Panc1 (cell line): Measurements from ENCODE around the gene AMBRA1. TPM values are rescaled to one million over a fixed set of nuclear protein-coding genes. Genes with fewer than 3 reads are reported as not detected.

ENCODE experiments used
- ATAC-seq: fragments of 200-7000 bp; cut with Tn5 transposase; 2 replicates; pipeline ENCODE4 v1.9.1; 2020; ENCODE audit warnings: mild to moderate bottlenecking, moderate library complexity
- BruUV-seq: library from RNA; stranded (reverse); fragments of 400-500 nt; replicated peaks from 2 replicates; lab custom pipeline; 2021; lab: Mats Ljungman, UMichigan
- CTCF ChIA-PET: fragments of 300-600 bp; sonication (Branson Sonifier 250); formaldehyde crosslinking; loops from one replicate; lab custom pipeline; 2022; ENCODE audit warnings: antibody characterized with exemption; lab: Charles Lee
- POLR2A ChIA-PET: fragments of 300-600 bp; sonication (Branson Sonifier 250); formaldehyde crosslinking; loops from one replicate; lab custom pipeline; 2022; ENCODE audit warnings: antibody characterized with exemption; lab: Charles Lee
- DNase-seq: peaks from one replicate; pipeline ENCODE4 v3.0.0-alpha.2; 2010; ENCODE audit warnings: low read depth, low spot score
- H3K27ac ChIP-seq: 2 replicates; pipeline ENCODE4 v1.5.1; 2011; ENCODE audit warnings: mild to moderate bottlenecking, low read length, inconsistent platforms
- H3K27me3 ChIP-seq: fragments of 200-500 bp; sonication (Bioruptor generic); 2 replicates; pipeline ENCODE4 v1.6.0; 2014; ENCODE audit warnings: low read length, inconsistent platforms; ENCODE audit not compliant: control insufficient read depth, insufficient read depth
- H3K36me3 ChIP-seq: fragments of 200-500 bp; sonication (Bioruptor generic); 2 replicates; pipeline ENCODE4 v1.5.1; 2014; ENCODE audit warnings: inconsistent platforms, mild to moderate bottlenecking, low read length, moderate library complexity; ENCODE audit not compliant: control insufficient read depth, insufficient read depth
- H3K4me1 ChIP-seq: 2 replicates; pipeline ENCODE4 v1.5.1; 2011; ENCODE audit warnings: inconsistent platforms, mild to moderate bottlenecking, low read length, moderate library complexity; ENCODE audit not compliant: control insufficient read depth, insufficient read depth
- H3K4me3 ChIP-seq, 2 experiments: 2 replicates each; pipeline ENCODE4 v1.5.1; 2011 to 2012; ENCODE audit warnings: low read depth in 2 of 2, low read length in 2 of 2, mild to moderate bottlenecking in 2 of 2, inconsistent platforms in 1 of 2, moderate library complexity in 1 of 2
- H3K9me3 ChIP-seq: fragments of 200-500 bp; sonication (Bioruptor generic); 2 replicates; pipeline ENCODE4 v1.5.1; 2014; ENCODE audit warnings: low read depth, mild to moderate bottlenecking, inconsistent platforms, low read length, moderate library complexity; ENCODE audit not compliant: control insufficient read depth, insufficient read depth
- POLR2AphosphoS5 ChIP-seq: IDR thresholded peaks from 2 replicates; pipeline ENCODE4 v1.6.1; 2012; ENCODE audit warnings: mild to moderate bottlenecking, low read depth, low read length, moderate library complexity
- SIN3A ChIP-seq: IDR thresholded peaks from 2 replicates; pipeline ENCODE4 v1.6.1; 2012; ENCODE audit warnings: low read depth, mild to moderate bottlenecking, low read length, moderate library complexity, borderline replicate concordance; ENCODE audit not compliant: insufficient read depth
- TCF7L2 ChIP-seq: IDR thresholded peaks from 2 replicates; pipeline ENCODE4 v1.6.1; 2011; ENCODE audit warnings: mild to moderate bottlenecking, low read depth, low read length, inconsistent platforms
- in situ Hi-C: cut with HindIII; loops from 2 replicates; pipeline ENCODE4 v1.10.0; 2016; ENCODE audit warnings: low sequenced_read_pairs, low pct_unique_long_range_greater_than_20kb
- intact Hi-C: fragments of 100-400 bp; cut with micrococcal nuclease; formaldehyde crosslinking; loops from one replicate; pipeline ENCODE4 v1.10.0; 2022; ENCODE audit not compliant: unreplicated experiment
- total RNA-seq: library from RNA; stranded (reverse); gene quantifications from one replicate; pipeline ENCODE4 v1.2.1, GENCODE V29; 2021; ENCODE audit not compliant: unreplicated experiment
- TF ChIP-seq, protein P1 (sequence below): fragments of 450-650 bp; IDR thresholded peaks from 2 replicates; pipeline ENCODE4 v1.5.1; 2017; ENCODE audit warnings: mild to moderate bottlenecking
- TF ChIP-seq, protein P2 (sequence below), 2 experiments: IDR thresholded peaks; 2 replicates each; pipeline ENCODE4 v1.6.1; 2011 to 2012; ENCODE audit warnings: low read depth in 2 of 2, control low read depth in 1 of 2, low read length in 1 of 2, mild to moderate bottlenecking in 1 of 2, moderate library complexity in 1 of 2; ENCODE audit not compliant: insufficient read depth in 1 of 2

The AMBRA1 gene
- total RNA-seq, 1 experiment from 2014 or later, result 40.0 TPM

DNA sequence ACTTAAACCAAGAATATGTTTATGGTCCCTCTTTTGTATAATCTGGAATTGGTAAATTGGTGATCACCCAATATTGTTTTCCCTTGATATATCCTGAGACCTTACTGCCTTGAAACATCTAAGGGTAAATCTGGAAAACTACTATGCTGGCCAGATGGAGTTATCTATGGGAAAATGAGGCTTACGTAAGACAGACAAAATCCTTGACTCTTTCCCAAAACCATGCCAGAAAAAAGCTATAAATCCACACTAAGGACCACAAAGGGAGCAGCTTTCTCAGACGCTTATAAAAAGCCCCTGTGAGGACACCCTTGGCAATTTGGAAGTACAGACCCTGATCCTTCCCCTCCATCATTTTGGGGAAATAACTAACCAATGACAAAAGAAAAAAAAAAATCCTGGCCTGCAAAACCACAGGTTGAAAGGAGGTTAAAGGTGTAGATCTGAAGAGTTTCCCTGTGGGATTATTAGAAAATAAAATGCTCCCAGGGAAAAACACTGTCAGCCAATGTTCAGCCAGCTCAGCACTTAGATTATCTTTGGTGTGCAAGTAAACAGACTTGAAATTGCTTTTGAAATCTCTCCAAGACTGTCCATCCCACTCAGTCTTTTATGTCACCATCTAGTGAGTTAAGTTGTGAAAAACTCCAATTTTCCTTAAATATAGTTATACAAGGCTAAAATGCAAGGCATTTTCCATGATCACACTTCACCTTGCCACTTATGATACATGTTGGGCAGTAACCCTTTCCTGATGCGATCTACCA lies 6.6 kb upstream of the AMBRA1 start:
- in situ Hi-C loops, result no loop called here
- CTCF ChIA-PET, result no interaction called here
- intact Hi-C loops, result no loop called here
- ATAC-seq, result no peak
- Histone ChIP-seq H3K9me3 (no peaks in the 10 kb centered on the region), H3K36me3 (no peaks in the 10 kb centered on the region), H3K4me3 (no peak overlapping the region), H3K27ac (no peak overlapping the region; the same call in 1 of the 2 replicates), H3K27me3 (no peaks in the 10 kb centered on the region), H3K4me1 (no peaks in the 10 kb centered on the region)
- BruUV-seq, result no TSS peak
- TF ChIP-seq, protein P1, sequence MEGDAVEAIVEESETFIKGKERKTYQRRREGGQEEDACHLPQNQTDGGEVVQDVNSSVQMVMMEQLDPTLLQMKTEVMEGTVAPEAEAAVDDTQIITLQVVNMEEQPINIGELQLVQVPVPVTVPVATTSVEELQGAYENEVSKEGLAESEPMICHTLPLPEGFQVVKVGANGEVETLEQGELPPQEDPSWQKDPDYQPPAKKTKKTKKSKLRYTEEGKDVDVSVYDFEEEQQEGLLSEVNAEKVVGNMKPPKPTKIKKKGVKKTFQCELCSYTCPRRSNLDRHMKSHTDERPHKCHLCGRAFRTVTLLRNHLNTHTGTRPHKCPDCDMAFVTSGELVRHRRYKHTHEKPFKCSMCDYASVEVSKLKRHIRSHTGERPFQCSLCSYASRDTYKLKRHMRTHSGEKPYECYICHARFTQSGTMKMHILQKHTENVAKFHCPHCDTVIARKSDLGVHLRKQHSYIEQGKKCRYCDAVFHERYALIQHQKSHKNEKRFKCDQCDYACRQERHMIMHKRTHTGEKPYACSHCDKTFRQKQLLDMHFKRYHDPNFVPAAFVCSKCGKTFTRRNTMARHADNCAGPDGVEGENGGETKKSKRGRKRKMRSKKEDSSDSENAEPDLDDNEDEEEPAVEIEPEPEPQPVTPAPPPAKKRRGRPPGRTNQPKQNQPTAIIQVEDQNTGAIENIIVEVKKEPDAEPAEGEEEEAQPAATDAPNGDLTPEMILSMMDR, result no peak
- TF ChIP-seq SIN3A (no peak), POLR2AphosphoS5 (no peak), TCF7L2 (no peak)
- TF ChIP-seq, protein P2, sequence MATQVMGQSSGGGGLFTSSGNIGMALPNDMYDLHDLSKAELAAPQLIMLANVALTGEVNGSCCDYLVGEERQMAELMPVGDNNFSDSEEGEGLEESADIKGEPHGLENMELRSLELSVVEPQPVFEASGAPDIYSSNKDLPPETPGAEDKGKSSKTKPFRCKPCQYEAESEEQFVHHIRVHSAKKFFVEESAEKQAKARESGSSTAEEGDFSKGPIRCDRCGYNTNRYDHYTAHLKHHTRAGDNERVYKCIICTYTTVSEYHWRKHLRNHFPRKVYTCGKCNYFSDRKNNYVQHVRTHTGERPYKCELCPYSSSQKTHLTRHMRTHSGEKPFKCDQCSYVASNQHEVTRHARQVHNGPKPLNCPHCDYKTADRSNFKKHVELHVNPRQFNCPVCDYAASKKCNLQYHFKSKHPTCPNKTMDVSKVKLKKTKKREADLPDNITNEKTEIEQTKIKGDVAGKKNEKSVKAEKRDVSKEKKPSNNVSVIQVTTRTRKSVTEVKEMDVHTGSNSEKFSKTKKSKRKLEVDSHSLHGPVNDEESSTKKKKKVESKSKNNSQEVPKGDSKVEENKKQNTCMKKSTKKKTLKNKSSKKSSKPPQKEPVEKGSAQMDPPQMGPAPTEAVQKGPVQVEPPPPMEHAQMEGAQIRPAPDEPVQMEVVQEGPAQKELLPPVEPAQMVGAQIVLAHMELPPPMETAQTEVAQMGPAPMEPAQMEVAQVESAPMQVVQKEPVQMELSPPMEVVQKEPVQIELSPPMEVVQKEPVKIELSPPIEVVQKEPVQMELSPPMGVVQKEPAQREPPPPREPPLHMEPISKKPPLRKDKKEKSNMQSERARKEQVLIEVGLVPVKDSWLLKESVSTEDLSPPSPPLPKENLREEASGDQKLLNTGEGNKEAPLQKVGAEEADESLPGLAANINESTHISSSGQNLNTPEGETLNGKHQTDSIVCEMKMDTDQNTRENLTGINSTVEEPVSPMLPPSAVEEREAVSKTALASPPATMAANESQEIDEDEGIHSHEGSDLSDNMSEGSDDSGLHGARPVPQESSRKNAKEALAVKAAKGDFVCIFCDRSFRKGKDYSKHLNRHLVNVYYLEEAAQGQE (IDR thresholded peaks at IDR 0.05; ENCODE audit: insufficient read depth in 1 of 2, low read depth in 2 of 2, low read length in 1 of 2), result no peak
- DNase-seq, result no peak
- POLR2A ChIA-PET, result interaction anchor here (0.6 kb wide), 1 partner anchor 12 kb away, joined by 3 read pairs; no protein-coding TSS in a partner anchor

DNA sequence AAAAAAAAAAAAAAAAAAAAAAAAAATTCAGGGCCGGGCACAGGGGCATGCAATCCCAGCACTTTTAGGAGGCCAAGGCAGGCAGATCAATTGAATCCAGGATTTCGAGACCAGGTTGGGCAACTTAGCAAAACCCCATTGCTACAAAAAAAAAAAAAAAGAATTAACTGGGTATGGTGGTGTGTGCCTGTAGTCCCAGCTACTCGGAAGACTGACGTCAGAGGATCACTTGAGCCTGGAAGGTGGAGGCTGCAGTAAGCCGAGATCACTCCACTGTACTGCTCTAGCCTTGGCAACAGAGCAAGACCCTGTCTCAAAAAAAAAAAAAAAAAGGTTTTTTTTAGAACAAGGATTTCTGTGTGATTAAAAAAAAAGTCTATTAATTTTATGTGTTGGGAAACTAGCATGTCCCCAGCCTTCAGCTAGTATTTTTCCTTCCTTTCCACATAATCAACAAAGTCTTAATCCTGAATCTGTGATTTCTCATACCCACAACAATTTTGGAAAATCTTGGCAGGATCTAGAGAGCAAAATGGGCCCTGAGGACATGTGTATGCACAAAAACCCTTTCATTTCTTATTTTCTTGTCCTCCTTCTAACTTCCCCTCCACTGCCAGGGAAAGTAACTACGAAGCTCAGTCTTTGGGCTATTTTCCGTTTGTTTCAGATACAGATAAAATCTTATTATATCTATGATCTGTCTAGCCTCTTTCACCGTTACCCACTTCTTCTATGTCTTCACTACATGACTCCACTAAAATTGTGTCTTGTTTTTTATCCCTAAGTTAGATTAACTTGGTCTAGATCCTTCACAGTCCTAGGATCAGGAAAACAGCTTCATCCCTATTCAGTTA lies 5.7 kb upstream of the AMBRA1 start:
- no TSS peak for BruUV-seq
- Histone ChIP-seq H3K27ac (peak overlapping the region; percentile 13; the same call in 1 of the 2 replicates), H3K27me3 (no peaks in the 10 kb centered on the region), H3K36me3 (no peaks in the 10 kb centered on the region), H3K9me3 (no peaks in the 10 kb centered on the region), H3K4me3 (no peak overlapping the region), H3K4me1 (peaks cover 4% of the 10 kb centered on the region)
- in situ Hi-C loops (no loop called here), intact Hi-C loops (no loop called here)
- CTCF ChIA-PET, result no interaction called here
- DNase-seq (no peak), ATAC-seq (no peak)
- TF ChIP-seq, protein P1, result no peak
- TF ChIP-seq TCF7L2 (no peak), SIN3A (no peak), POLR2AphosphoS5 (no peak)
- TF ChIP-seq, protein P2 (IDR thresholded peaks at IDR 0.05; ENCODE audit: insufficient read depth in 1 of 2, low read depth in 2 of 2, low read length in 1 of 2), result no peak
- POLR2A ChIA-PET, result interaction anchor here (0.6 kb wide), 2 partner anchors 12 to 253 kb away, joined by 3 read pairs; no protein-coding TSS in a partner anchor
